Measurements from ENCODE around the gene MLLT11. TPM values are rescaled to one million over a fixed set of nuclear protein-coding genes. Genes with fewer than 3 reads are reported as not detected.

The MLLT11 gene, protein sequence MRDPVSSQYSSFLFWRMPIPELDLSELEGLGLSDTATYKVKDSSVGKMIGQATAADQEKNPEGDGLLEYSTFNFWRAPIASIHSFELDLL
- 34.1 TPM for total RNA-seq
- long read RNA-seq, full-length matches to known transcripts = 107 of 112 reads
- long read RNA-seq, partial matches to known transcripts = 0 of 112 reads
- long read RNA-seq, other reads (novel, unspliced or antisense) = 5 of 112 reads

DNA sequence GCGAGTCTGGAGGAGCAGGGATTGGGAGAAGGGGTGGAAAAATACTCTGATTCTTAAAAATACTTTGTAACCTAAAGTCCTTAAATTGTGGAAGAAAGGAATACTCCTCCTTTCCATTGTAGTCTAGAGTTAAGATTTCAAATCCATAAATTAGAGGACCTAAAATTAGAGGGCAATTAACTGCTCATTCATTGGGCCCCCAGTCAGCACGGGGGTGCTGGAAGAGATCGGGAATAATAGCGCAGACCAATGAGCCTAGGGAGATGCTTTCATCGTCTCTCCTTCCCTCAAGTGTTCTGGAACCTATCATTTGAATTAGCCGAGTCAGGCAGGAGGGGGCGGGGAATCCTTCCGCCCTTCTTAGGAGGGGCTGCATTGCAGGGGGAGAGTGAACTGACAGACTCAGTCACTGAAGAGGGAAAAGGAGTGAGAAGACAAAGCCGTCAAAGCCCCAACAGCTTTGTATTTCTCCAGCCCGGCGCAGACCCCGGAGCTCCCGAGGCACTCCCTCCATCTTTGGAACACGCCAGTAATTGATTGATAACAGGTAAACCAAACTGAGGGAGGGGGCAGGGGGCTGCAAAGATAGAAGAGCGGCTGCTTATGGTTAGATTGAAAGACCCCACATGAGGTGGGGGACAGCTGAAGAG is at the start of gene MLLT11:
MLLT11 (plus strand) TSS at position 391 of the 650 bp plus-strand sequence. CDS start 6,828 bp downstream, outside the sequence.
- H3K4me3 ChIP-seq = peak within 1 kb of the TSS; percentile 92
- H3K36me3 ChIP-seq = peaks cover 11% of the 10 kb centered on the region
- peak within 1 kb of the TSS; percentile 96 for H3K27ac ChIP-seq (replicated peaks)
- H3K9me3 ChIP-seq (replicated peaks) = no peaks in the 10 kb centered on the region
- intact Hi-C loops (cut with micrococcal nuclease) = loop anchor here (10.0 kb wide), 1 partner anchor 55 kb away; the partner anchor contains the start of genes MINDY1 and PRUNE1
- DNase-seq = peak; percentile 35
- H3K27me3 ChIP-seq (ENCODE audit: low read depth) = no peaks in the 10 kb centered on the region
- H3K4me1 ChIP-seq = peaks cover 55% of the 10 kb centered on the region
- TF ChIP-seq, protein P1, sequence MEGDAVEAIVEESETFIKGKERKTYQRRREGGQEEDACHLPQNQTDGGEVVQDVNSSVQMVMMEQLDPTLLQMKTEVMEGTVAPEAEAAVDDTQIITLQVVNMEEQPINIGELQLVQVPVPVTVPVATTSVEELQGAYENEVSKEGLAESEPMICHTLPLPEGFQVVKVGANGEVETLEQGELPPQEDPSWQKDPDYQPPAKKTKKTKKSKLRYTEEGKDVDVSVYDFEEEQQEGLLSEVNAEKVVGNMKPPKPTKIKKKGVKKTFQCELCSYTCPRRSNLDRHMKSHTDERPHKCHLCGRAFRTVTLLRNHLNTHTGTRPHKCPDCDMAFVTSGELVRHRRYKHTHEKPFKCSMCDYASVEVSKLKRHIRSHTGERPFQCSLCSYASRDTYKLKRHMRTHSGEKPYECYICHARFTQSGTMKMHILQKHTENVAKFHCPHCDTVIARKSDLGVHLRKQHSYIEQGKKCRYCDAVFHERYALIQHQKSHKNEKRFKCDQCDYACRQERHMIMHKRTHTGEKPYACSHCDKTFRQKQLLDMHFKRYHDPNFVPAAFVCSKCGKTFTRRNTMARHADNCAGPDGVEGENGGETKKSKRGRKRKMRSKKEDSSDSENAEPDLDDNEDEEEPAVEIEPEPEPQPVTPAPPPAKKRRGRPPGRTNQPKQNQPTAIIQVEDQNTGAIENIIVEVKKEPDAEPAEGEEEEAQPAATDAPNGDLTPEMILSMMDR (IDR thresholded peaks at IDR 0.05; ENCODE audit: borderline replicate concordance) = no peak

DNA sequence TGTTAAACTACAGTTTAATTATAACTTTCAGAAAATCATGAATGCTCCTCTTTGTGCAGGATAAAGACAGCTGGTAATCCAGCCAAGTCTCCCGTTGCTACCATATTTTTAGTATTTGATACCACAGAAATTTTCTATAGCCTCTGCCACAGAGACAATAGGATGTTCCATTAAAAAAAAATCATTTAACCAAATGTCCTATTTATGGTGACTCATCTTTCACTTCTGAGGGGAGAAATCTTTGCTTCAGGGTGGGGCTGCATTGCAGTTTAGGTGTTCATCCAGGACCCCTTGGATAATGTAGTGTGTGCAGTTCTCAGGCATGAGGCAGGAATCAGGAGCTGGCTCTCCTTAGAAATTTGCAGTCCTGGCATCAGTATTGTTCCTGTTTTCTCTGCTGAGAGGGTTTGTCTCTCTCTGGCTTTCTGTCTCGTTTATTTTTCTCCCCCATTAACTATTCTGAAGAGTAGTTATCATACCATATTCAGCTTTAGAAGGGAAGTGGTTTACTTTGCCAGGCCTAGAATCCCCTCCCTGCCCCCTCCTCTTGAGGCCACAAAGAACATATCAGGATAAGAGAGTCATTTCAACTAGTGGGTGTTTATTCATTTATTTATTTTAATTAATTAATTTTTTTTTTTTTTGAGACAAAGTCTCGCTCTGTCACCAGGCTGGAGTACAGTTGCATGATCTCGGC is 48.9 kb upstream of the MLLT11 start:
- DNase-seq = no peak
- Histone ChIP-seq H3K4me1 (peaks cover 87% of the 10 kb centered on the region), H3K4me3 (peak overlapping the region; percentile 12), H3K9me3 (replicated peaks) (no peaks in the 10 kb centered on the region), H3K27ac (replicated peaks) (peak overlapping the region; percentile 94), H3K36me3 (no peaks in the 10 kb centered on the region), H3K27me3 (ENCODE audit: low read depth) (no peaks in the 10 kb centered on the region)
- TF ChIP-seq, protein P1 (IDR thresholded peaks at IDR 0.05; ENCODE audit: borderline replicate concordance) = no peak
- intact Hi-C loops (cut with micrococcal nuclease) = no loop called here

DNA sequence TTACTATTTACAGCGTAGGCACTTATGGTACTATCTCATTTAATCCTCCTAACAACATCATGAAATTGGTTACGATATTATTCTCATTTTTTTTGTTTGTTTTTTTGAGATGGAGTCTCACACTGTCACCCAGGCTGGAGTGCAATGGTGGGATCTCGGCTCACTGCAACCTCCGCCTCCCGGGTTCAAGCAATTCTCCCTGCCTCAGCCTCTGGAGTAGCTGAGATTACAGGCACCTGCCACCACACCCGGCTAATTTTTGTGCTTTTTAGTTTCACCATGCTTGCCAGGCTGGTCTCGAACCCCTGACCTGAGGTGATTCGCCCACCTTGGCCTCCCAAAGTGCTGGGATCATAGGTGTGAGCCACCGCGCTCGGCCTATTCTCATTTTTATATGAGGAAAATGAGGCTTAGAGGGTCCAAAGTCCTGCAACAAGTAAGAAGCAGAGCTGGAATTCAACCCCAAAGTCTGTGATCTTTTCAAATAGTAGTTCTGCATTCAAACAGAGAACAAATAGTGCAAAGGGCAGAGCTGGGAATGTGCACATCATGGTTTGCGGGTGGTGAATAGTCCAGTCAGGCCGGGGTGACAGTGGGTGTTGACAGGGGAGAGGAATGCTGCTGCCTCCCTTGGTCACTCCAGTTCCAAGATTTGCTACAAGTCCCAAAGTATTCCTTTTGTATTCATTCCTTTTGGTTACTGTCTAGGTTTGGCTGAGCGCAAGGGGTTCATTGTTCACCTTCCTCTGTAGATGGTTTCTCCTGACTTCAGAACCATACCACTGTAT is 47.3 kb upstream of the MLLT11 start:
- H3K4me3 ChIP-seq = peak overlapping the region; percentile 34
- intact Hi-C loops (cut with micrococcal nuclease) = no loop called here
- TF ChIP-seq, protein P1 (IDR thresholded peaks at IDR 0.05; ENCODE audit: borderline replicate concordance) = no peak
- no peaks in the 10 kb centered on the region for H3K27me3 ChIP-seq (ENCODE audit: low read depth)
- DNase-seq = peak; percentile 30
- H3K4me1 ChIP-seq = peaks cover 72% of the 10 kb centered on the region
- H3K9me3 ChIP-seq (replicated peaks) = no peaks in the 10 kb centered on the region
- peaks cover 3% of the 10 kb centered on the region for H3K36me3 ChIP-seq
- H3K27ac ChIP-seq (replicated peaks) = peak overlapping the region; percentile 94

DNA sequence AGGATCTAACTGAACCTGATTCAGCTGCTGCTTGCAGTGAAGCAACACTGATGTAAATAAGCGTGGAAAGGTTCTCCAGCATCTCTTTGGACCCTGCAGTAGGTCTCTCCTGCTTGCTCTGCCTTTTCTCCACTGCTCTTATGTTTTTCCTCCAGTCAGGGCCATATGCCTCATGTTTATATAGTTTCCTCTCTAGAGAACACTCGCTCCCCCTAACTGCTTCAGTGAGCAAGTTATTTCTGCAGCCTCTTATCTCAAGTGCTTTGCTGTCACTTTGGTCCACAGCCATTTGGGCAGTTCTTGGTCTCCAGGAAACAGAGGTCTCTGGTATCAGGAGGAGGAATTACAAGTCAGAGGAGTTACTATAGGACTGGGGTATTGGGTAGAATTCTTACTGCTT is 46.7 kb upstream of the MLLT11 start:
- H3K36me3 ChIP-seq = peaks cover 9% of the 10 kb centered on the region
- H3K27ac ChIP-seq (replicated peaks) = peak overlapping the region; percentile 94
- H3K9me3 ChIP-seq (replicated peaks) = no peaks in the 10 kb centered on the region
- H3K4me1 ChIP-seq = peaks cover 70% of the 10 kb centered on the region
- DNase-seq = no peak
- H3K27me3 ChIP-seq (ENCODE audit: low read depth) = no peaks in the 10 kb centered on the region
- H3K4me3 ChIP-seq = peak overlapping the region; percentile 34
- TF ChIP-seq, protein P1 (IDR thresholded peaks at IDR 0.05; ENCODE audit: borderline replicate concordance) = no peak
- intact Hi-C loops (cut with micrococcal nuclease) = no loop called here

DNA sequence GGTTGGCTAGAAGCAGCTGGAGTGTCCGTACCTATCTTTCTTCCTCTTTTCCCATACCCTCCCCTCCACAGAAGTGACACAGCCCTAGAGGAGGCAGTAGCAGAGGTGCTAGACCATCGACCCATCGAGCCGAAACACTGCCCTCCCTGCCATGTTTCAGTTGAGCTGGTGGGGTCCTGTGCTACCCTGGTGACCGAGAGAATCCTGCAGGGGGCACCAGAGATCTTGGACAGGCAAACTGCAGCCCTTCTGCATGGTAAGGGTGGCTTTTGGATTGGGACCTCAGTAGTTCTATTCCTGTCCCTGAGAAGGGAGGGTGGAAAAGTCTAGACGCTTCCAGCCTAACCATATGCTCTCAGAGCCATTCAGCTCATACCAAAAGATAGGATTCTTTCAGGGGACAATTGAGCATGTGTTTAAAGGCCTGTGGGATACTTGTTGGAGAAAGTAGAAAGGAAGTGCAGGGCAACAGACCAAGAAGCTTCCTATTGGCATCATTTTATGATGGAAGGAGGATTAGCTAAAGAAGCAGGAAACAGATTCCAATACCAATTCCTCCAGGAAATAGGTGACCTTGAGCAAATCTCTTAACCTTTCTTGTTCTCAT is 35.6 kb upstream of the MLLT11 start:
- H3K36me3 ChIP-seq = peaks cover 47% of the 10 kb centered on the region
- peaks cover 25% of the 10 kb centered on the region for H3K4me1 ChIP-seq
- TF ChIP-seq, protein P1 (IDR thresholded peaks at IDR 0.05; ENCODE audit: borderline replicate concordance) = peak; percentile 78
- H3K27ac ChIP-seq (replicated peaks) = peak overlapping the region; percentile 85
- peak; percentile 78 for DNase-seq
- no peaks in the 10 kb centered on the region for H3K27me3 ChIP-seq (ENCODE audit: low read depth)
- intact Hi-C loops (cut with micrococcal nuclease) = no loop called here
- no peak overlapping the region for H3K4me3 ChIP-seq
- H3K9me3 ChIP-seq (replicated peaks) = no peaks in the 10 kb centered on the region
